ENCODE results near the gene BBS9. TPM values are rescaled to one million over a fixed set of nuclear protein-coding genes. Genes with fewer than 3 reads are reported as not detected.

BBS9 gene
- total RNA-seq, 1 donor from 2014 or later: 33.0 TPM

DNA sequence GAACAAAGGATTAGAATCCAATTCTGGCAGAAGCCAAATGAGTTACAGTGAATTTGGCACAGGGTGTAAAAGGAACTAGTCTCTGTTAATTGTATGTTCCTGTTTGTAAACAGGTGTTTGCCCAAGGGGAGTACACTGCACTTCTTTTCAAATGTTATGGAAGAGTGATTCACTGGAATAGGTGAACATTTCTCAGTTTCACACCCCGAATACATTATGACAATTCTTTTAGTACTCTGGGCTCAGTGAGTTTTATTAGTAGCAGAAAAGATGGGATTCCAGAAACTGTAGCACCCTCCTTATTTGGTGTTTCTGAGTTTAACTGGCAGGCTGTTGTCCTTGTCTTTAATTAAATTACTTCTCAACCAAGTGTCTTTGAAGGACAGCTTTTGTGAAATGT is 329.2 kb downstream of the BBS9 start:
- TF ChIP-seq, protein P1, sequence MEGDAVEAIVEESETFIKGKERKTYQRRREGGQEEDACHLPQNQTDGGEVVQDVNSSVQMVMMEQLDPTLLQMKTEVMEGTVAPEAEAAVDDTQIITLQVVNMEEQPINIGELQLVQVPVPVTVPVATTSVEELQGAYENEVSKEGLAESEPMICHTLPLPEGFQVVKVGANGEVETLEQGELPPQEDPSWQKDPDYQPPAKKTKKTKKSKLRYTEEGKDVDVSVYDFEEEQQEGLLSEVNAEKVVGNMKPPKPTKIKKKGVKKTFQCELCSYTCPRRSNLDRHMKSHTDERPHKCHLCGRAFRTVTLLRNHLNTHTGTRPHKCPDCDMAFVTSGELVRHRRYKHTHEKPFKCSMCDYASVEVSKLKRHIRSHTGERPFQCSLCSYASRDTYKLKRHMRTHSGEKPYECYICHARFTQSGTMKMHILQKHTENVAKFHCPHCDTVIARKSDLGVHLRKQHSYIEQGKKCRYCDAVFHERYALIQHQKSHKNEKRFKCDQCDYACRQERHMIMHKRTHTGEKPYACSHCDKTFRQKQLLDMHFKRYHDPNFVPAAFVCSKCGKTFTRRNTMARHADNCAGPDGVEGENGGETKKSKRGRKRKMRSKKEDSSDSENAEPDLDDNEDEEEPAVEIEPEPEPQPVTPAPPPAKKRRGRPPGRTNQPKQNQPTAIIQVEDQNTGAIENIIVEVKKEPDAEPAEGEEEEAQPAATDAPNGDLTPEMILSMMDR (IDR thresholded peaks at IDR 0.05; ENCODE audit: unreplicated experiment): no peak
- Mint-ChIP-seq H3K4me3 (ENCODE audit: unreplicated experiment) (no peak overlapping the region), H3K9me3 (ENCODE audit: unreplicated experiment) (no peaks in the 10 kb centered on the region), H3K27me3 (ENCODE audit: unreplicated experiment) (no peaks in the 10 kb centered on the region), H3K4me1 (ENCODE audit: unreplicated experiment) (peaks cover 8% of the 10 kb centered on the region), H3K36me3 (ENCODE audit: low read depth, unreplicated experiment) (no peaks in the 10 kb centered on the region), H3K27ac (ENCODE audit: unreplicated experiment) (no peak overlapping the region)
- no peak for DNase-seq (ENCODE audit: low spot score)

DNA sequence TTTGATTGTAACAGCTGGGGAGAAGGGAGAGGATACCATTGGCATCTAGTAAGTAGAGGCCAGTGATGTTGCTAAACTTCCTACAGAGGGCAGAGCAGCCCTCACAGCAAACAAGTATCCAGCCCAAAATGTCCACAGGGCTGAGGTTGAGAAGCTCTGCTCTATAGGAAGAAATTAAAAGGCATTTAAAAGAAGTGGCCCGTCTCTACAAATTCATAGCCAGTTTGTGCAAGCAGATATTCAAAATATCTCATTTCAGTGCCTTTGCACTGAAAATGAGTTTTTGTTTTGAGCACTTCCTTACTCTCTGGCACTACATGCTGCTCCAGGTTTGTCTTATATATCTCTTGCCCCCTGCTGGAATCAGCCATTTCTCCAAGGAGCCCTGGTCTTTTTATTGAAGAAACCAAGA is 330.0 kb downstream of the BBS9 start:
- Mint-ChIP-seq H3K27me3 (ENCODE audit: unreplicated experiment) (no peaks in the 10 kb centered on the region), H3K9me3 (ENCODE audit: unreplicated experiment) (no peaks in the 10 kb centered on the region), H3K36me3 (ENCODE audit: low read depth, unreplicated experiment) (no peaks in the 10 kb centered on the region), H3K27ac (ENCODE audit: unreplicated experiment) (no peak overlapping the region), H3K4me1 (ENCODE audit: unreplicated experiment) (peaks cover 8% of the 10 kb centered on the region), H3K4me3 (ENCODE audit: unreplicated experiment) (no peak overlapping the region)
- TF ChIP-seq, protein P1 (IDR thresholded peaks at IDR 0.05; ENCODE audit: unreplicated experiment): peak; percentile 26
- DNase-seq (ENCODE audit: low spot score): peak; percentile 33

DNA sequence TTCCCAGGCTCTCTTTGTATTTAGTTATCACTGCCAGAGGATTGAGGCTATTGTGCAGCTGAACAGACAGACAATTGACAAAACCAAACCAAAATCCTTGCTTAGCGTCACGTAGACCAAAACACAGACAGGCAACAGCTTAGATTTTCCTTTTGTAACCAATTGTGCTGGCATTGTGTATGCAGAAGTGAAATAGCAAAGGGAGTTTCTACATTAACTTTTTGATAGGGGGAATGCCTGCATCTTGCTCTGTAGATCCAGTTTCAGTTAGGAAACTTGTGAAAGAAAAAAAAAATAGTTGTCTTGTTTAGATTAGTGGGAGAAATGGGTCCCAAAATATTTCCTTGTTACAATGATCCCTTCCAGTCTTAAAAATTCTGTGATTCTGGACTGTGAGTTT is 333.8 kb downstream of the BBS9 start:
- peaks cover 8% of the 10 kb centered on the region for H3K4me1 Mint-ChIP-seq (ENCODE audit: unreplicated experiment)
- H3K27ac Mint-ChIP-seq (ENCODE audit: unreplicated experiment): peak overlapping the region; percentile 27
- H3K4me3 Mint-ChIP-seq (ENCODE audit: unreplicated experiment): no peak overlapping the region
- no peaks in the 10 kb centered on the region for H3K27me3 Mint-ChIP-seq (ENCODE audit: unreplicated experiment)
- no peaks in the 10 kb centered on the region for H3K9me3 Mint-ChIP-seq (ENCODE audit: unreplicated experiment)
- DNase-seq (ENCODE audit: low spot score): no peak
- TF ChIP-seq, protein P1 (IDR thresholded peaks at IDR 0.05; ENCODE audit: unreplicated experiment): no peak
- H3K36me3 Mint-ChIP-seq (ENCODE audit: low read depth, unreplicated experiment): no peaks in the 10 kb centered on the region

- Mint-ChIP-seq H3K27ac (ENCODE audit: unreplicated experiment) (no peak overlapping the region), H3K9me3 (ENCODE audit: unreplicated experiment) (no peaks in the 10 kb centered on the region), H3K4me3 (ENCODE audit: unreplicated experiment) (no peak overlapping the region), H3K27me3 (ENCODE audit: unreplicated experiment) (no peaks in the 10 kb centered on the region), H3K4me1 (ENCODE audit: unreplicated experiment) (peaks cover 8% of the 10 kb centered on the region), H3K36me3 (ENCODE audit: low read depth, unreplicated experiment) (no peaks in the 10 kb centered on the region)
- no peak for DNase-seq (ENCODE audit: low spot score)
- TF ChIP-seq, protein P1 (IDR thresholded peaks at IDR 0.05; ENCODE audit: unreplicated experiment): no peak
These were observed 336.8 kb downstream of the BBS9 start for GRCh38 chr7:33466203-33466602.

DNA sequence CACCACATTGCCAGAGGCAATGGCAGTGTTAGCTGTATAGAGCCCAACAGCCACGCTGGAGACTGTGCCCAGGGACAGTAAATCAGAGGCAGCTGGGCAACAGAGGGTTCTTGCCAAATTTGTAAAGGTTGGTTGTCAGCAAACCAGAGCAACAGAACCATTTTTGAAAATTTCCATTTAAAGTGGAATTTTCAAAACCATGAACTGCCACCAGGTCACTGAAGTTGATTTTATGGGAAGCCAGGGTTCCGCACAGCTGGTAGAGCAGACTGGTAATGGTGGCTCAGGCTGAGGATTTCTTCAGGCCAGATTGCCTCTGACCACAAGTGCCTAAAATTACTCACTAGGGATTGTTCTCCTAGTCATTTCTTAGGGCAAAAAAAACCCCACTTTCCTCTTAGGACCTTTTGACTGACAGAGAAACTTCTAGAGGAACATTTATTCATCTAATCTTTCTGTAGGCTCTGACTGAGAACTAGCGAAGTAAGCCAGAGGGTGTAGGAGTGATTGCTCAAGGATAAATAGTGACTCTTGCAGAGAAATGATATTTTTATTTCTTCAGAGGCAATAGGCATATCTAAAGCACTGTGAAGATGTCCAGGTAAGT is 342.4 kb downstream of the BBS9 start:
- H3K36me3 Mint-ChIP-seq (ENCODE audit: low read depth, unreplicated experiment): no peaks in the 10 kb centered on the region
- TF ChIP-seq, protein P1 (IDR thresholded peaks at IDR 0.05; ENCODE audit: unreplicated experiment): no peak

More for the DNA sequence above, 342.4 kb downstream of the BBS9 start:
- H3K9me3 Mint-ChIP-seq (ENCODE audit: unreplicated experiment): no peaks in the 10 kb centered on the region
- H3K27ac Mint-ChIP-seq (ENCODE audit: unreplicated experiment): no peak overlapping the region
- no peak for DNase-seq (ENCODE audit: low spot score)
- no peaks in the 10 kb centered on the region for H3K27me3 Mint-ChIP-seq (ENCODE audit: unreplicated experiment)
- no peaks in the 10 kb centered on the region for H3K4me1 Mint-ChIP-seq (ENCODE audit: unreplicated experiment)
- no peak overlapping the region for H3K4me3 Mint-ChIP-seq (ENCODE audit: unreplicated experiment)

Measured in endothelial cell (in vitro differentiated cells).